Endothelial cell of umbilical vein (primary cell): Measurements from ENCODE around the gene SCN4A. TPM values are rescaled to one million over a fixed set of nuclear protein-coding genes. Genes with fewer than 3 reads are reported as not detected.

Source experiments
- BruUV-seq: library from RNA; stranded (reverse); fragments of 400-500 nt; replicated peaks from 2 replicates; lab custom pipeline; 2021; lab: Mats Ljungman, UMichigan
- CTCF ChIA-PET: fragments of 300-600, 350-600 bp; sonication (Branson Sonifier 250); formaldehyde crosslinking; loops from one replicate; lab custom pipeline; 2021; ENCODE audit warnings: antibody characterized with exemption, inconsistent platforms; lab: Charles Lee
- POLR2A ChIA-PET: fragments of 300-600, 350-600 bp; sonication (Branson Sonifier 250); formaldehyde crosslinking; loops from one replicate; lab custom pipeline; 2021; ENCODE audit warnings: antibody characterized with exemption, inconsistent platforms; lab: Charles Lee
- DNase-seq: peaks from one replicate; pipeline ENCODE4 v3.0.0-alpha.2; 2011; ENCODE audit warnings: low read depth, low spot score
- FAIRE-seq: peaks from 2 replicates; lab custom pipeline; 2011; peaks lifted over from hg19 to GRCh38; lab: Jason Lieb, UNC
- H2AFZ ChIP-seq: 2 replicates; pipeline ENCODE4 v1.6.0; 2012; ENCODE audit warnings: low read depth, low read length, control low read depth, inconsistent platforms
- H3K27ac ChIP-seq: 2 replicates; pipeline ENCODE4 v1.5.1; 2011; ENCODE audit warnings: low read depth, mild to moderate bottlenecking, control low read depth, low read length, moderate library complexity; ENCODE audit not compliant: insufficient read depth
- H3K27me3 ChIP-seq, 2 experiments: 2 replicates each; pipeline versions ENCODE4 v1.6.0 to v1.6.1; 2011; ENCODE audit warnings: low read length in 2 of 2, mixed read lengths in 1 of 2; ENCODE audit not compliant: control insufficient read depth in 2 of 2, insufficient read depth in 2 of 2
- H3K36me3 ChIP-seq, 2 experiments: 2 replicates in 1 of 2; 3 replicates in 1 of 2; pipeline ENCODE4 v1.5.1; 2011; ENCODE audit warnings: low read length in 2 of 2, mild to moderate bottlenecking in 1 of 2, moderate library complexity in 1 of 2; ENCODE audit not compliant: control insufficient read depth in 2 of 2, insufficient read depth in 2 of 2; ENCODE audit errors: extremely low read depth in 1 of 2
- H3K4me1 ChIP-seq: 3 replicates; pipeline ENCODE4 v1.5.1; 2011; ENCODE audit warnings: mild to moderate bottlenecking, low read length; ENCODE audit not compliant: control insufficient read depth, insufficient read depth; ENCODE audit errors: extremely low read depth
- H3K4me2 ChIP-seq: 2 replicates; pipeline ENCODE4 v1.6.1; 2011; ENCODE audit warnings: low read length, control low read depth, mixed read lengths; ENCODE audit not compliant: insufficient read depth
- H3K4me3 ChIP-seq, 3 experiments: fragments of 200-600 bp in 1 of 3; sonication (generic), shearing (Covaris generic) in 1 of 3; replicated peaks in 1 of 3; 2 replicates each; pipeline ENCODE4 v1.5.1; 2011 to 2016; ENCODE audit warnings: control low read depth in 3 of 3, low read length in 3 of 3, mild to moderate bottlenecking in 2 of 3, inconsistent platforms in 1 of 3, low read depth in 1 of 3, moderate library complexity in 1 of 3; ENCODE audit not compliant: insufficient read depth in 1 of 3
- H3K79me2 ChIP-seq: 2 replicates; pipeline ENCODE4 v1.6.0; 2012; ENCODE audit warnings: low read length, inconsistent platforms; ENCODE audit not compliant: control insufficient read depth, insufficient read depth
- H3K9ac ChIP-seq: replicated peaks from 2 replicates; pipeline ENCODE3; 2011; ENCODE audit warnings: low read length, control low read depth; ENCODE audit not compliant: insufficient read depth; ENCODE audit errors: extremely low read depth
- H3K9me1 ChIP-seq: replicated peaks from 3 replicates; pipeline ENCODE4 v1.6.0; 2011; ENCODE audit warnings: mild to moderate bottlenecking, low read length; ENCODE audit not compliant: control insufficient read depth, insufficient read depth; ENCODE audit errors: extremely low read depth
- H3K9me3 ChIP-seq: replicated peaks from 2 replicates; pipeline ENCODE4 v1.5.1; 2012; ENCODE audit warnings: low read length, inconsistent platforms; ENCODE audit not compliant: control insufficient read depth, insufficient read depth
- H4K20me1 ChIP-seq: replicated peaks from 2 replicates; pipeline ENCODE3; 2011; ENCODE audit warnings: mild to moderate bottlenecking, low read length; ENCODE audit not compliant: control insufficient read depth, insufficient read depth; ENCODE audit errors: extremely low read depth
- EZH2 ChIP-seq: IDR thresholded peaks from 2 replicates; pipeline ENCODE4 v1.6.1; 2012; ENCODE audit warnings: borderline replicate concordance, low read depth, mild to moderate bottlenecking, moderate library complexity, low read length, inconsistent platforms; ENCODE audit not compliant: severe bottlenecking
- FOS ChIP-seq: IDR thresholded peaks from 2 replicates; pipeline ENCODE4 v1.6.1; 2011; ENCODE audit warnings: mild to moderate bottlenecking, low read length, moderate library complexity, borderline replicate concordance; ENCODE audit not compliant: insufficient read depth
- GATA2 ChIP-seq: IDR thresholded peaks from 2 replicates; pipeline ENCODE4 v1.7.0; 2011; ENCODE audit warnings: low read depth, mild to moderate bottlenecking, moderate library complexity, mixed read lengths, low read length; ENCODE audit not compliant: insufficient read length, insufficient read depth
- JUN ChIP-seq: IDR thresholded peaks from 2 replicates; pipeline ENCODE4 v1.6.1; 2011; ENCODE audit warnings: borderline replicate concordance, low read depth; ENCODE audit not compliant: insufficient read length, insufficient read depth
- MYC ChIP-seq: IDR thresholded peaks from one replicate; pipeline ENCODE4 v1.6.1; 2011; ENCODE audit warnings: mild to moderate bottlenecking, low read depth, low read length
- POLR2A ChIP-seq: IDR thresholded peaks from 2 replicates; pipeline ENCODE4 v1.6.1; 2012; ENCODE audit warnings: low read depth, mild to moderate bottlenecking, control low read depth, low read length
- POLR2AphosphoS5 ChIP-seq: IDR thresholded peaks from 2 replicates; pipeline ENCODE4 v1.6.1; 2012; ENCODE audit warnings: low read depth, mild to moderate bottlenecking, control low read depth, low read length, moderate library complexity; ENCODE audit not compliant: insufficient read depth
- dilution Hi-C: fragments of 300-500 bp; cut with MboI; formaldehyde crosslinking; loops from one replicate; pipeline ENCODE4 v1.15.0; 2019; ENCODE audit warnings: low sequenced_read_pairs; ENCODE audit not compliant: extremely low pct_ligation_motif_present
- intact Hi-C: fragments of 100-400 bp; cut with micrococcal nuclease; formaldehyde crosslinking; loops from one replicate; pipeline ENCODE4 v1.10.0; 2022
- polyA plus RNA-seq, 4 experiments: library from polyadenylated mRNA; depleted of rRNA in 3 of 4; stranded (reverse) in 3 of 4; unstranded in 1 of 4; fragments of >200 nt; gene quantifications; 2 replicates each; pipeline versions ENCODE4 v1.2.1 to v1.2.3, GENCODE V29; 2011 to 2012; ENCODE audit warnings: missing spikeins in 1 of 4
- total RNA-seq: library from RNA; stranded (reverse); gene quantifications from 2 replicates; pipeline ENCODE4 v1.2.3, GENCODE V29; 2021
- TF ChIP-seq, protein P1 (sequence below), 2 donors: IDR thresholded peaks; 1 replicate in 1 of 2; 2 replicates in 1 of 2; pipeline ENCODE4 v1.5.1; 2011; ENCODE audit warnings: low read length in 2 of 2, mild to moderate bottlenecking in 2 of 2, moderate library complexity in 2 of 2, control low read depth in 1 of 2, inconsistent platforms in 1 of 2, low read depth in 1 of 2; ENCODE audit not compliant: insufficient read depth in 1 of 2; ENCODE audit errors: extremely low read depth in 1 of 2
- TF ChIP-seq, protein P2 (sequence below): IDR thresholded peaks from 2 replicates; pipeline ENCODE4 v1.6.1; 2011; ENCODE audit not compliant: insufficient read depth, insufficient read length

Gene SCN4A
- total and polyA plus RNA-seq, 2 donors (not counting 3 experiments of a cell fraction or from before 2014, with no cell fraction given): 0.01 to 0.40 TPM

DNA sequence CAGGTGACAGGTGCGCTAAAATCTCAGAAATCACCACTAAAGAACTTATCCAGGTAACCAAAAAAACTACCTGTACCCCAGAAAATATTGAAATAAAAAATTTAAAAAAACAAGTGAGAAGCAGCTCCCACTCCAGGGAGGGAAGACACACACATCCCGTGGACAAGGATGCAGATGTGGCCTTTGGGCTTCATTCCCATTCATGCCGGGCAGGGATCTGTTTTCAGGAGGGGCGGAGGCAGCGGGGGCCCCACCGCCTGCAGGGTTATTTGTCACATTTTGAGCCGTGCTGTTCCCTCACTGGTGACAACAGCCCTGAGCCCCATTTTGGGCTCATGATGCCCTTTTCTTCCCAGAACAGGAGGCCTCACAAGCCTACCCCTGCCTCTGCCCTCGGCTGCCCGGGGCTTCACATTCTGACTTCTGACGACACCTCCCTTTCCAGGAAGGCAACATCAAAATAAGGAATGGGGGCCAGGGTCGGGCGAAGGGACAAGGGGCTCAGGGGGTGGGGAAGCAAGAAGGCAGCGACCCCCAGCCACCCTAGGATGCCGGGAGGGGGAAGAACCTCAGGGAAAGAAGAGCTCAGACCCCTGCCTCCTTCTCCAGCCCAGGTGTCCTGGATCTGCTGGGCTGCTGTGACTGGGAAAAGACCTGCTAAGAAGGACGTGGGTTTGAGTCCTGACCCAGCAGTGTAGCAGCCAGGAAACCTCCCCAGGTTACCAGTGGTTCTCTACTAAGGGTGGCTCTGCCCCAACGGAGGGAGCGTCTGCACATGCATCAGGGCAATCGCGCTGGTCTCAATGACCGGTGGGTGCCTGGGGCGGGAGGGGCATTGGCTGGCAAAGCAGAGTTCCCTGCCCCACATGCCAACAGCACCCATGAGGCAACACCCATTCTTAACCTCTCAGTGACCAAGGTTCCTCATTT lies 38.3 kb downstream of the SCN4A start:
- H2AFZ ChIP-seq: no peak overlapping the region
- BruUV-seq: no TSS peak
- H3K4me2 ChIP-seq: no peak overlapping the region
- no peaks in the 10 kb centered on the region for H3K9me1 ChIP-seq
- TF ChIP-seq POLR2AphosphoS5: no peak
- TF ChIP-seq, protein P1, sequence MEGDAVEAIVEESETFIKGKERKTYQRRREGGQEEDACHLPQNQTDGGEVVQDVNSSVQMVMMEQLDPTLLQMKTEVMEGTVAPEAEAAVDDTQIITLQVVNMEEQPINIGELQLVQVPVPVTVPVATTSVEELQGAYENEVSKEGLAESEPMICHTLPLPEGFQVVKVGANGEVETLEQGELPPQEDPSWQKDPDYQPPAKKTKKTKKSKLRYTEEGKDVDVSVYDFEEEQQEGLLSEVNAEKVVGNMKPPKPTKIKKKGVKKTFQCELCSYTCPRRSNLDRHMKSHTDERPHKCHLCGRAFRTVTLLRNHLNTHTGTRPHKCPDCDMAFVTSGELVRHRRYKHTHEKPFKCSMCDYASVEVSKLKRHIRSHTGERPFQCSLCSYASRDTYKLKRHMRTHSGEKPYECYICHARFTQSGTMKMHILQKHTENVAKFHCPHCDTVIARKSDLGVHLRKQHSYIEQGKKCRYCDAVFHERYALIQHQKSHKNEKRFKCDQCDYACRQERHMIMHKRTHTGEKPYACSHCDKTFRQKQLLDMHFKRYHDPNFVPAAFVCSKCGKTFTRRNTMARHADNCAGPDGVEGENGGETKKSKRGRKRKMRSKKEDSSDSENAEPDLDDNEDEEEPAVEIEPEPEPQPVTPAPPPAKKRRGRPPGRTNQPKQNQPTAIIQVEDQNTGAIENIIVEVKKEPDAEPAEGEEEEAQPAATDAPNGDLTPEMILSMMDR (IDR thresholded peaks at IDR 0.05; ENCODE audit: extremely low read depth in 1 of 2, insufficient read depth in 1 of 2, low read depth in 1 of 2, low read length in 2 of 2): no peak
- intact Hi-C loops (no loop called here), dilution Hi-C loops (no loop called here)
- no peaks in the 10 kb centered on the region for H4K20me1 ChIP-seq
- no peaks in the 10 kb centered on the region for H3K36me3 ChIP-seq
- H3K9me3 ChIP-seq: no peaks in the 10 kb centered on the region
- H3K9ac ChIP-seq: no peak overlapping the region
- H3K27me3 ChIP-seq: no peaks in the 10 kb centered on the region
- FAIRE-seq (no peak), DNase-seq (no peak)
- H3K79me2 ChIP-seq: no peaks in the 10 kb centered on the region
- peaks cover 4% of the 10 kb centered on the region for H3K4me1 ChIP-seq
- no peak overlapping the region for H3K27ac ChIP-seq
- H3K4me3 ChIP-seq: no peak overlapping the region
- POLR2A ChIA-PET: no interaction called here
- CTCF ChIA-PET: interaction anchor here (1.2 to 3.4 kb wide), 2 partner anchors 12 kb away, joined by 6 to 22 read pairs; no protein-coding TSS in a partner anchor

DNA sequence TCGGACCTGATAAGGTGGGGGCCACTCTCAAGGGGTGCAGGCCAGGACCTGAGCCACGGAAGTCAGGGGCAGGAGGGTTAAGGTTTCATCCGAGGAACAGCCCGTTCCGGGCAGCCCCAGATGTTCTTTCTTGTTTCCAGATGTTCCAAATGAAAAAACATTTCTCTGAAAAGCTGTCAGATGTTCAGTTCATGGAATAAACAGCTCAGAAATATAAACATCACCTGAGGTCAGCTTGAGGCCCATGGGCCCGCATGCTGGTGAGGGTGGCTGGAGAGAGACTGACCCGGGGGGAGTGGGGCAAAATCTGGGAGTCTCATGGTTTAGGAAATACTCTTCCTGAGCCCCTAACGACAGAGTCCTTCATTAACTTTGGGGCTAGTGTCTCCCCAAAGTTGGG lies 39.1 kb downstream of the SCN4A start:
- CTCF ChIA-PET: interaction anchor here (1.0 to 3.4 kb wide), 2 partner anchors 13 to 14 kb away, joined by 5 to 22 read pairs; no protein-coding TSS in a partner anchor
- POLR2A ChIA-PET: no interaction called here

More for the DNA sequence above, 39.1 kb downstream of the SCN4A start:
- intact Hi-C loops: no loop called here
- Histone ChIP-seq H3K4me1 (peaks cover 4% of the 10 kb centered on the region), H3K9me1 (no peaks in the 10 kb centered on the region), H3K36me3 (no peaks in the 10 kb centered on the region), H3K9ac (no peak overlapping the region), H3K9me3 (no peaks in the 10 kb centered on the region), H4K20me1 (no peaks in the 10 kb centered on the region), H3K4me3 (no peak overlapping the region), H3K79me2 (no peaks in the 10 kb centered on the region), H3K27me3 (no peaks in the 10 kb centered on the region), H2AFZ (no peak overlapping the region), H3K27ac (no peak overlapping the region), H3K4me2 (no peak overlapping the region)
- FAIRE-seq: no peak
- TF ChIP-seq MYC: no peak
- no peak for TF ChIP-seq POLR2A
- TF ChIP-seq, protein P1 (IDR thresholded peaks at IDR 0.05; ENCODE audit: extremely low read depth in 1 of 2, insufficient read depth in 1 of 2, low read depth in 1 of 2, low read length in 2 of 2): no peak
- no peak for TF ChIP-seq FOS
- TF ChIP-seq POLR2AphosphoS5: no peak
- TF ChIP-seq, protein P2, sequence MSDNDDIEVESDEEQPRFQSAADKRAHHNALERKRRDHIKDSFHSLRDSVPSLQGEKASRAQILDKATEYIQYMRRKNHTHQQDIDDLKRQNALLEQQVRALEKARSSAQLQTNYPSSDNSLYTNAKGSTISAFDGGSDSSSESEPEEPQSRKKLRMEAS: no peak
- no peak for TF ChIP-seq GATA2
- TF ChIP-seq EZH2: no peak
- TF ChIP-seq JUN: no peak
- dilution Hi-C loops: no loop called here
- no peak for DNase-seq
- no TSS peak for BruUV-seq
